Endodermal cell (in vitro differentiated cells): ENCODE data around the gene OXTR. TPM values are rescaled to one million over a fixed set of nuclear protein-coding genes. Genes with fewer than 3 reads are reported as not detected.

Experiments used
- DNase-seq: peaks from one replicate; pipeline ENCODE4 v3.0.0-alpha.2; 2017
- H3K27ac ChIP-seq: 2 replicates; pipeline ENCODE4 v1.5.1; 2013; ENCODE audit warnings: mild to moderate bottlenecking, low read depth, low read length, moderate library complexity
- H3K27me3 ChIP-seq: 2 replicates; pipeline ENCODE4 v1.6.1; 2013; ENCODE audit warnings: mild to moderate bottlenecking, low read length, moderate library complexity; ENCODE audit not compliant: insufficient read depth, control insufficient read depth, poor library complexity, severe bottlenecking
- H3K36me3 ChIP-seq: 2 replicates; pipeline ENCODE4 v1.7.0; 2013; ENCODE audit warnings: mild to moderate bottlenecking, low read length, moderate library complexity; ENCODE audit not compliant: control insufficient read depth, insufficient read depth
- H3K4me1 ChIP-seq: one replicate; pipeline ENCODE4 v1.7.0; 2013; ENCODE audit warnings: low read length; ENCODE audit not compliant: control insufficient read depth, insufficient read depth
- H3K4me3 ChIP-seq: 2 replicates; pipeline ENCODE4 v1.5.1; 2013; ENCODE audit warnings: mild to moderate bottlenecking, low read length, moderate library complexity
- H3K9ac ChIP-seq: 2 replicates; pipeline ENCODE4 v1.6.1; 2013; ENCODE audit warnings: mild to moderate bottlenecking, low read length, moderate library complexity; ENCODE audit not compliant: poor library complexity, severe bottlenecking; ENCODE audit errors: extremely low read depth
- H3K9me3 ChIP-seq: 2 replicates; pipeline ENCODE4 v1.6.1; 2013; ENCODE audit warnings: mild to moderate bottlenecking, low read length, moderate library complexity; ENCODE audit not compliant: control insufficient read depth
- H3K27ac Mint-ChIP-seq: 2 replicates; pipeline ENCODE4 v1.8.0; 2020; ENCODE audit warnings: mixed read lengths
- H3K27me3 Mint-ChIP-seq: 2 replicates; pipeline ENCODE4 v1.8.0; 2021; ENCODE audit warnings: mild to moderate bottlenecking, mixed read lengths; ENCODE audit not compliant: insufficient read depth
- H3K36me3 Mint-ChIP-seq: 2 replicates; pipeline ENCODE4 v1.8.0; 2020; ENCODE audit warnings: low read depth, mixed read lengths
- H3K4me1 Mint-ChIP-seq: 2 replicates; pipeline ENCODE4 v1.8.0; 2020; ENCODE audit warnings: mixed read lengths
- H3K4me3 Mint-ChIP-seq: 2 replicates; pipeline ENCODE4 v1.8.0; 2020; ENCODE audit warnings: mild to moderate bottlenecking, moderate library complexity, mixed read lengths
- H3K9me3 Mint-ChIP-seq: 2 replicates; pipeline ENCODE4 v1.8.0; 2020; ENCODE audit warnings: mild to moderate bottlenecking, mixed read lengths
- CTCF ChIP-seq: fragments of 200-600 bp; sonication (generic); conservative IDR thresholded peaks from 2 replicates; pipeline ENCODE4 v1.5.0; 2021; ENCODE audit warnings: antibody characterized with exemption, mild to moderate bottlenecking
- WGBS, 2 experiments: methylation state at CpG; one replicate each; pipeline versions ENCODE4 v1.1.5 to v1.1.7; 2013; ENCODE audit warnings: missing lambda C conversion rate in 2 of 2, mixed read lengths in 1 of 2; ENCODE audit not compliant: insufficient coverage in 1 of 2, insufficient read length in 1 of 2; 5-methylcytosine and 5-hydroxymethylcytosine counted together
- total RNA-seq, 2 donors: library from RNA; stranded (reverse); fragmentation: NEBNext Ultra II Directional in 1 of 2; extraction: Animal tissue kit (Norgen Biotek cat#: 25700) in 1 of 2; gene quantifications; 2 replicates in 1 of 2; 3 replicates in 1 of 2; pipeline ENCODE4 v1.2.1, GENCODE V29; 2021

The OXTR gene
- total RNA-seq, 2 donors from 2014 or later, result 10.6 to 13.1 TPM

GRCh38 chr3:8780279-8780678 lies 10.9 kb upstream of the OXTR start:
- H3K36me3 ChIP-seq, result no peaks in the 10 kb centered on the region
- Mint-ChIP-seq H3K4me3 (no peak overlapping the region), H3K9me3 (no peaks in the 10 kb centered on the region), H3K4me1 (peaks cover 15% of the 10 kb centered on the region), H3K27me3 (peaks cover 7% of the 10 kb centered on the region), H3K27ac (no peak overlapping the region), H3K36me3 (no peaks in the 10 kb centered on the region)
- no peak overlapping the region for H3K27ac ChIP-seq
- no peaks in the 10 kb centered on the region for H3K27me3 ChIP-seq
- no peak for DNase-seq
- no peak for TF ChIP-seq CTCF
- H3K4me1 ChIP-seq, result no peaks in the 10 kb centered on the region
- no peaks in the 10 kb centered on the region for H3K9me3 ChIP-seq
- H3K4me3 ChIP-seq, result no peak overlapping the region
- H3K9ac ChIP-seq, result no peak overlapping the region

- TF ChIP-seq CTCF, result no peak
- Histone ChIP-seq H3K27ac (no peak overlapping the region), H3K4me1 (no peaks in the 10 kb centered on the region), H3K4me3 (no peak overlapping the region), H3K36me3 (no peaks in the 10 kb centered on the region), H3K27me3 (no peaks in the 10 kb centered on the region), H3K9ac (no peak overlapping the region), H3K9me3 (no peaks in the 10 kb centered on the region)
- H3K4me3 Mint-ChIP-seq, result no peak overlapping the region
- H3K4me1 Mint-ChIP-seq, result peaks cover 15% of the 10 kb centered on the region
- no peak overlapping the region for H3K27ac Mint-ChIP-seq
- H3K36me3 Mint-ChIP-seq, result no peaks in the 10 kb centered on the region
- H3K9me3 Mint-ChIP-seq, result no peaks in the 10 kb centered on the region
- WGBS, 2 experiments, result 88 to 95% methylated on average over 4 to 5 of the region's 5 CpGs
- H3K27me3 Mint-ChIP-seq, result peaks cover 7% of the 10 kb centered on the region
- DNase-seq, result no peak
Observed at GRCh38 chr3:8778475-8778874, 9.1 kb upstream of the OXTR start.

GRCh38 chr3:8777978-8778267 lies 8.5 kb upstream of the OXTR start:
- DNase-seq, result peak; percentile 29
- WGBS, 2 experiments, result 93 to 100% methylated on average over 2 to 5 of the region's 5 CpGs

More at GRCh38 chr3:8777978-8778267, 8.5 kb upstream of the OXTR start:
- Mint-ChIP-seq H3K27me3 (peaks cover 7% of the 10 kb centered on the region), H3K4me3 (no peak overlapping the region), H3K9me3 (no peaks in the 10 kb centered on the region), H3K36me3 (no peaks in the 10 kb centered on the region), H3K27ac (no peak overlapping the region), H3K4me1 (peaks cover 15% of the 10 kb centered on the region)
- Histone ChIP-seq H3K27me3 (no peaks in the 10 kb centered on the region), H3K36me3 (no peaks in the 10 kb centered on the region), H3K4me3 (no peak overlapping the region), H3K9me3 (no peaks in the 10 kb centered on the region), H3K9ac (no peak overlapping the region), H3K27ac (no peak overlapping the region), H3K4me1 (no peaks in the 10 kb centered on the region)
- TF ChIP-seq CTCF, result no peak
